HG02623 (cell line): ENCODE data around the gene FAM120A.

ENCODE experiments used
- ATAC-seq: cut with Tn5 transposase; IDR thresholded peaks from one replicate; pipeline ENCODE4 v1.9.1; 2021; ENCODE audit warnings: moderate library complexity; ENCODE audit not compliant: unreplicated experiment

The FAM120A gene

GRCh38 chr9:93576258-93577077 is 125.0 kb downstream of the FAM120A start, which contains the start of gene PHF2:
Gene PHF2, plus strand, starts transcription at chr9:93576584. Its CDS starts 190 bp downstream, at chr9:93576774.
- no peak for ATAC-seq

- ATAC-seq: no peak
These were observed 125.8 kb downstream of the FAM120A start for GRCh38 chr9:93577078-93577974.

GRCh38 chr9:93577975-93578682 is 126.6 kb downstream of the FAM120A start:
- no peak for ATAC-seq

GRCh38 chr9:93578844-93579243 is 127.4 kb downstream of the FAM120A start:
- ATAC-seq: no peak

GRCh38 chr9:93579711-93580516 is 128.4 kb downstream of the FAM120A start:
- ATAC-seq: no peak

GRCh38 chr9:93580654-93581380 is 129.3 kb downstream of the FAM120A start:
- ATAC-seq: no peak

- ATAC-seq: no peak
These were observed 130.6 kb downstream of the FAM120A start for GRCh38 chr9:93582115-93582514.

- no peak for ATAC-seq
These were observed 131.1 kb downstream of the FAM120A start for GRCh38 chr9:93582550-93582949.

GRCh38 chr9:93585259-93585658 is 133.8 kb downstream of the FAM120A start:
- no peak for ATAC-seq

- no peak for ATAC-seq
These were observed 134.2 kb downstream of the FAM120A start for GRCh38 chr9:93585695-93586094.

GRCh38 chr9:93586290-93587057 is 135.0 kb downstream of the FAM120A start:
- no peak for ATAC-seq

GRCh38 chr9:93587284-93587650 is 135.8 kb downstream of the FAM120A start:
- ATAC-seq: no peak

- no peak for ATAC-seq
These were observed 136.3 kb downstream of the FAM120A start for GRCh38 chr9:93587651-93588347.

- ATAC-seq: no peak
These were observed 137.4 kb downstream of the FAM120A start for GRCh38 chr9:93588641-93589609.

GRCh38 chr9:93589688-93590087 is 138.2 kb downstream of the FAM120A start:
- ATAC-seq: no peak

- ATAC-seq: no peak
These were observed 139.2 kb downstream of the FAM120A start for GRCh38 chr9:93590609-93591234.
